Activated effector memory CD4-positive, alpha-beta T cell treated with anti-CD3 and anti-CD28 coated beads, Interleukin-2, amount 50 U/mL, for 16 hours (primary cell): ENCODE data around the gene TM9SF4.

Experiments
- DNase-seq: peaks from one replicate; pipeline ENCODE4 v3.0.0-alpha.2; 2020

Gene TM9SF4

DNA sequence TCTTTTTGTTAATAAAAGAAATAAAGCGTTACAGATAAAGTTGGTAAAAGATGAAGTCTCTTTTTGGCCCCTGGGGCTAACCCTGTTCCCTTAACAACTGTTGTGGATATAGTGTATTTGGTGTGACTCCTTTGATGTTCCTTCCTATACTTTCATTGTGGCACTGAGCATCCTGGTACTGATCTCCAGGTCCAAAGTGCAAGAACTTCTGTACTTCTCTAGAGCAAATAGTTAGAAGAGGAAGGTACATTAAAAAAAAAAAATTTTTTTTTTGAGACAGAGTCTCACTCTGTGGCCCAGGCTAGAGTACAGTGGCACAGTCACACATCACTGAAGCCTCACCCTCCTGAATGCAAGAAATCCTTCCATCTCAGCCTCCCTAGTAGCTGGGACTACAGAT is 104.4 kb downstream of the TM9SF4 start:
- DNase-seq: no peak

DNA sequence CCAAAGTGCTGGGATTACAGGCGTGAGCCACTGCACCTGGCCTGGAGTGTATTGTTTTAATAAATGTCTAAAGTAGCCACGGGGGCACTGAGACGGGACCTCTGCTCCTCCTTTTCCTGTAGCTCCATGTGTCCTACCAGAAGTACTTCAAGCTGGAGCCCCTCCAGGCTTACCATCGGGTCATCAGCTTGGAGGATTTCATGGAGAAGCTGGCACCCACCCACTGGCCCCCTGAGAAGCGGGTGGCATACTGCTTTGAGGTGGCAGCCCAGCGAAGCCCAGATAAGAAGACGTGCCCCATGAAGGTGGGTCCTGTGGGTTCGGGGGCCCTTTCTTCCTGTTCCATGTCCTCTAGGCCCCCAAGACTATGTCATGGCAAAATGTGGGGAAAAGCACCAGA is 105.6 kb downstream of the TM9SF4 start:
- no peak for DNase-seq

DNA sequence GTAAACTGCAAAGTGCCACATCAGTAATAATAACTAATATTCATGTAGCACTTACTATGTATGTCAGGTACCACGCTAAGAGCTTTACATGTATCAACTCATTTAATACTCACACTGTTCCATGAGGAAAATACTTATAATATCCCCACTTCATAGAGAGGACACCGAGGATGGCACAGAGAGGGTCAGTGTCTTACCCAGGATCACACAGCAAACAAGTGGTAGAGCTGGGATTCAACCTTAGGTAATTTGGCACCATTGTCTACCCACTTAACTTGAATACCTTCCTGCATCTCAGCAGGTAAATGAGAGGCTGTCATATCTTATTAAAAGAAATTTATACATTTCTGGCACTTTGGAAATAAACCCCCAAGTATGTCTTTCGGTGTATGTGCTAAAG is 106.2 kb downstream of the TM9SF4 start:
- DNase-seq: no peak

DNA sequence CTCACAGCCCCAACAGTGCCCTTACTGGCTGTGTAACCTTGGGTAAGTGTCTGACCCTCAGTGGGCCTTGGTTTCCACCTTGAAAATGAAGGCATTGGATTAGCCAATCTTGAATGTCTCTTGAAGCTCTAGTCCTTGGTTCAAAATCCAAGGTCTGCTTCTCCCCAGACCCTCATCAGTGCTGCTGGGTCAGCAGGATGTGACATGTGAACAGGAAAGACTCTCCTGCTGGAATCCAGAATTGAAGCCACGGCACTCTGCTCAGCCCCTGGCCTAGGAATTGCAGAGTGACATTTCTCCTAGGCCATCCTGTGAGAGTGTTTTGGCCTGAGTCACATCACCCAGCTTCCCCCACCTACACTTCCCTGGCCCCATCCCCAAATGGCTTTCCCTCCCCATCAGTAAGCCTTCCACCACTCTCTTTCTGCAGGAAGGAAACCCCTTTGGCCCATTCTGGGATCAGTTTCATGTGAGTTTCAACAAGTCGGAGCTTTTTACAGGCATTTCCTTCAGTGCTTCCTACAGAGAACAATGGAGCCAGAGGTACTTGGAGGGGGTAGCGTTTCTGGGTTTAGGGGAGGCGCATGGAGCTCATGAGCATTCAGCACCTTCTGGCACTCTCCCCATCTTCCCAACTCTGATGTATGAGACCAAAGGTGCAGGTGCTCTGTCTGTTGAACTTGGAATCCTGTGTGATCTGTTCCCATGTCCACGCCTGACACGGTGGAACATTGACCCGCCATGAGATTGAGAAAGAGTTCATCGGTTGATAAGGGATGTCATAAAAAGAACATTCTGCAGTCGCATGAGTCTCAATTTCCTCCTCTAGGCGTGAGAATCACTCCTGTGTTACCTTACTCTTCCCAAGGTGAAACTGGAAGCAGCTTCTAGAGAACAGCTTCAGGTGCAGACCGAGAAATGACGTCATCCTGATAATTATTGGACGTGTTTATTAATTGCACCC is 106.9 kb downstream of the TM9SF4 start:
- DNase-seq: no peak
